Subcutaneous adipose tissue (tissue), 4 donors: ENCODE results near the gene NDUFB10. TPM values are rescaled to one million over a fixed set of nuclear protein-coding genes. Genes with fewer than 3 reads are reported as not detected.

Experiments
- CTCF ChIP-seq: fragments of 450-650 bp; IDR thresholded peaks from one replicate; pipeline ENCODE4 v1.5.1; 2016; ENCODE audit warnings: low read depth, mild to moderate bottlenecking, control low read depth, antibody characterized with exemption, moderate library complexity
- total RNA-seq, 4 donors: library from RNA; depleted of rRNA; stranded (reverse); fragments of >200 nt; gene quantifications; one replicate each; pipeline ENCODE4 v1.1.0, GENCODE V29; 2016

Gene NDUFB10
- total RNA-seq, 4 donors from 2014 or later, result 120 to 198 (median 186) TPM

- TF ChIP-seq CTCF, result no peak
Measured at GRCh38 chr16:1980030-1980769, 20.9 kb downstream of the NDUFB10 start.

- TF ChIP-seq CTCF, result no peak
Measured at GRCh38 chr16:1980770-1981087, 21.4 kb downstream of the NDUFB10 start.

- no peak for TF ChIP-seq CTCF
Measured at GRCh38 chr16:1981398-1981836, 22.1 kb downstream of the NDUFB10 start, which contains the start of gene NOXO1. NOXO1 (minus strand) TSS chr16:1981469; CDS start chr16:1981179, 290 bp downstream.

DNA sequence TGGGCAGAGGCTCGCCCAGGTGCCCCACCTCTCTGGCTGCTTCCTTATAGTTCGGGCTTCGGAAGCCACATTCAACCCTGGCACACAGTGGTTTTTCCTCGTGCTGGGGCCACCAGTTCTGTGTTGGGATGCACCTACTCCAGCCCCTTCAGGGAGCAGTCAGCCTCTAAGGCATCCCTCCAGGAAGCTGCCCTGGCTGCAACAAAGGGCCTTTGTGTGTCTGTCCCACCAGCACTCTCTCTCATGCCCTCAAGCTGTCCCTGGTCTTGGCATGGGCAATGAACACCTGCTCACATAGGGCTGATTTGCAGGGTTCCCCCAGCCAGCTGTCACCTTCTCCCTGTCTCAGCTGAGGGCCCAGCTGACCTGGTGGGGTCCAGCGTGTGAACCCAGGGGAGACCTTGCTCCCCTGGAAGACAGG is 22.7 kb downstream of the NDUFB10 start:
- TF ChIP-seq CTCF, result no peak

GRCh38 chr16:1982991-1983543 is 23.7 kb downstream of the NDUFB10 start:
- no peak for TF ChIP-seq CTCF

DNA sequence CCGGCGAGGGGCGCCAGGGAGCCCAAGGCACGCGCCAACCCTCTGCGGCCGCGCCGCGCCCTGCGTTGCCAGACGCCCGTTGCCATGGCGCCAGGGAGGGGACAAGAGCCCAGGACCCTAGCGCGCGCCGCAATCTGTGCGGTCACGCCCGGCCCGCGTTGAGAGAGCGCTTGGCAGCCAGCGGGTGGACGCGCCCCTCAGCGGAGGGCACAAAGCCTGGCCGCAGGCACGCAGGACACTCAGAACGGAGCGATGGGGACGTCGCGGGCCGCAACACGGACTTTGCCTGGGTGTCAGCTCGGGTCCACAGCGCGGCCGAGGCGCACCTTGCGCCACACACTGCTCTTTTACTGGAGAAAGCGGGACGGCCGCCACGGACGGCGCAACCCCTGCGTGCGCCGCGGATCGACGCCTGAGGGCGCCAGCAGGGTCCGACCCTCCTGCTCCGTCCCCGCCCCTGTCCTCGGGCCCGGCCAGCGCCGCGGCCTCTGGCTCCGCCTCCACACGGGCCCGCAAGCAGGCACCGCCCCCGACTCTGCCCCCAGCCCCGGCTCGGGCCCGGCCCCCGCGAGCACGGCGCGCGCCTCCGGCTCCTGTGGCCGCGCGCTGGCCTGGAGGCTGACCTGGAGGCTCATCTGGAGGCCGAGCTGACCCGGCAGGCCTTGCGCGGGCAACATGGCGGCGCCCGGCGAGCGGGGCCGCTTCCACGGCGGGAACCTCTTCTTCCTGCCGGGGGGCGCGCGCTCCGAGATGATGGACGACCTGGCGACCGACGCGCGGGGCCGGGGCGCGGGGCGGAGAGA is 24.4 kb downstream of the NDUFB10 start, which contains the start of gene GFER:
TSS of gene GFER (plus strand) at position 650 of the 803 bp plus-strand sequence. CDS start at position 676, 26 bp downstream.
- TF ChIP-seq CTCF, result no peak
